OCI-LY3 (cell line): Measurements from ENCODE around the gene ISLR.

Source experiments
- EZH2phosphoT487 ChIP-seq: fragments of 200-600 bp; shearing (Covaris generic); IDR thresholded peaks from 2 replicates; pipeline ENCODE4 v1.6.1; 2018; ENCODE audit warnings: antibody characterized with exemption, mixed run types, low read depth
- TF ChIP-seq, protein P1 (sequence below): fragments of 200-600, 300-600 bp; sonication (generic); IDR thresholded peaks from 2 replicates; pipeline ENCODE4 v1.5.1; 2014; ENCODE audit warnings: antibody characterized with exemption, low read length, low read depth

DNA sequence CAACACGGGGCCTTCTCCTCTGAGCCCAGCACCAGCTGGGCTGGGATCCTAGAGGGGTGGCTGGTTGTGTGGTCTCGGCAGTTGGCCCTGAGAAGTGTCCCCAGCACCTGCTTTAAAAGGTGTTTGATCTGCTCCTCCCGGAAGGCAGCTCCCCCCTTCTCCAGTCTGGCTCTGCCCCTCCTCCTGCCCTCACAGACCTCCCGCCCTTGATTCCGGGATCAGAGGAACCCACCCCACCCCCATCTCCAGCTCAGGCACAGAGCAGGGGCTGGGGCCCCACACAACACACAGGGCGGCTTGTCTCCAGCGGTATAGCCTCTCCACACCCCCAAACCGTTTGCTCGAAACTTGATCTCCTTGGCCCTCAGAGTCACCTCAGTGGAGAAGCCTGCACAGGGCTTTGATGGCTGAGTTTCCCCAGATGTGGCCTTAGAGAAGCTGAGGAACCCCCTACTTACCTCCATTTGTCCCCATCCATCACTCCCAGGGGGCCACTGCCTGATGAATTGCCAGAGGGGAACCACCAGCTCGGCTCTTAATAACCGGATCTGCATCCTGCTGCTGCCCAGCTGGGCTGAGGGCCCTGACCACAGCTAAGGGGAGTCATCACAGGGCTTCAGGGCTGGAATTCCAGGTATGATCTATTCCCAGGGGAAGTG lies 35.5 kb downstream of the ISLR start:
- TF ChIP-seq, protein P1, sequence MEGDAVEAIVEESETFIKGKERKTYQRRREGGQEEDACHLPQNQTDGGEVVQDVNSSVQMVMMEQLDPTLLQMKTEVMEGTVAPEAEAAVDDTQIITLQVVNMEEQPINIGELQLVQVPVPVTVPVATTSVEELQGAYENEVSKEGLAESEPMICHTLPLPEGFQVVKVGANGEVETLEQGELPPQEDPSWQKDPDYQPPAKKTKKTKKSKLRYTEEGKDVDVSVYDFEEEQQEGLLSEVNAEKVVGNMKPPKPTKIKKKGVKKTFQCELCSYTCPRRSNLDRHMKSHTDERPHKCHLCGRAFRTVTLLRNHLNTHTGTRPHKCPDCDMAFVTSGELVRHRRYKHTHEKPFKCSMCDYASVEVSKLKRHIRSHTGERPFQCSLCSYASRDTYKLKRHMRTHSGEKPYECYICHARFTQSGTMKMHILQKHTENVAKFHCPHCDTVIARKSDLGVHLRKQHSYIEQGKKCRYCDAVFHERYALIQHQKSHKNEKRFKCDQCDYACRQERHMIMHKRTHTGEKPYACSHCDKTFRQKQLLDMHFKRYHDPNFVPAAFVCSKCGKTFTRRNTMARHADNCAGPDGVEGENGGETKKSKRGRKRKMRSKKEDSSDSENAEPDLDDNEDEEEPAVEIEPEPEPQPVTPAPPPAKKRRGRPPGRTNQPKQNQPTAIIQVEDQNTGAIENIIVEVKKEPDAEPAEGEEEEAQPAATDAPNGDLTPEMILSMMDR, result no peak
- TF ChIP-seq EZH2phosphoT487, result no peak
